Epidermal melanocyte (primary cell): ENCODE data around the gene ACAP2.
"Not testable (repeated sequence)": the region's sequence is repeated elsewhere in the genome, so short reads cannot be mapped to it uniquely, and the experiment has no call there.

Source experiments
- DNase-seq: peaks from one replicate; pipeline ENCODE4 v3.0.0; 2011; ENCODE audit warnings: low spot score; ENCODE audit not compliant: insufficient read length

ACAP2 gene, protein sequence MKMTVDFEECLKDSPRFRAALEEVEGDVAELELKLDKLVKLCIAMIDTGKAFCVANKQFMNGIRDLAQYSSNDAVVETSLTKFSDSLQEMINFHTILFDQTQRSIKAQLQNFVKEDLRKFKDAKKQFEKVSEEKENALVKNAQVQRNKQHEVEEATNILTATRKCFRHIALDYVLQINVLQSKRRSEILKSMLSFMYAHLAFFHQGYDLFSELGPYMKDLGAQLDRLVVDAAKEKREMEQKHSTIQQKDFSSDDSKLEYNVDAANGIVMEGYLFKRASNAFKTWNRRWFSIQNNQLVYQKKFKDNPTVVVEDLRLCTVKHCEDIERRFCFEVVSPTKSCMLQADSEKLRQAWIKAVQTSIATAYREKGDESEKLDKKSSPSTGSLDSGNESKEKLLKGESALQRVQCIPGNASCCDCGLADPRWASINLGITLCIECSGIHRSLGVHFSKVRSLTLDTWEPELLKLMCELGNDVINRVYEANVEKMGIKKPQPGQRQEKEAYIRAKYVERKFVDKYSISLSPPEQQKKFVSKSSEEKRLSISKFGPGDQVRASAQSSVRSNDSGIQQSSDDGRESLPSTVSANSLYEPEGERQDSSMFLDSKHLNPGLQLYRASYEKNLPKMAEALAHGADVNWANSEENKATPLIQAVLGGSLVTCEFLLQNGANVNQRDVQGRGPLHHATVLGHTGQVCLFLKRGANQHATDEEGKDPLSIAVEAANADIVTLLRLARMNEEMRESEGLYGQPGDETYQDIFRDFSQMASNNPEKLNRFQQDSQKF

DNA sequence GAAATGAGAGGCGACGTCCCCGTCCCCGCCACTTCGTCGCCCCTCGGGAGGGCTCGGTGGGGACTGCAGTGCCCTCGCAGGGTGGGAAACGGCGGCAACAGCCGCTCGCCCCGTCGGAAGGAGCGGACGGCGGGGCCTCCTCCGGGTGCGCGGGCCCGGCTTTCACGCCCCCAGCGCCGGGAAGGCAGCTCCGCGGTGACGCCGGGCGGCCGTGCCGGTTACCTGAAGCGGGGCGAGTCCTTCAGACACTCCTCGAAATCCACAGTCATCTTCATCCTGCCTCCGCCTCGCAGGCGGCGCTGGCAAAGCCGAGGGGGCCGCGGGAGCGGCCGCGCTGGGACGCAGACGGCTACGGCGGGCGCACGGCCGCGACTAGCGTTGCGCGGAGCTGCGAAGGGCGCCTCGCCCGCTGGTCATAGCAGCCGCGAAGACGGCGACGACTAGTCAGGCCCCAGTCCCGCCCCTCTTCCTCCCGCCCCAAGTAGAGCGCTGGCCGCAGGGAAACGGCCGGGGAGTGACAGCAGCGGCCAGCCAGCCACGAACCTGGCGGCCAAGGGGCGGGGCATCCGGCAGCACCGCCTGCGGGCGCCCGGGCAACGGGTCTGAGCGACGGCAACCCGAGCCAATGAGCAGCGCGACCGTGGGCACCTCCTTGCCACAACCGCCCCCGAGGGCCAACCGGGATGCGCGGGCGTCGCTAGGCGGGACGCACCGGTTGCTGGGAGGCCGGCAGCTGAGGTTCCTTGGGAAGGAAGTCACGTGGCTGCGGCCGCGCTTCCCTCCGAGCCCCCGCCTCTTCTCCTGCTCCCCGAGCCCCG lies at the start of gene ACAP2:
ACAP2 (minus strand) TSS at position 448 of the 818 bp plus-strand sequence; CDS start at position 275, 173 bp downstream.
- peak; percentile 99 for DNase-seq

DNA sequence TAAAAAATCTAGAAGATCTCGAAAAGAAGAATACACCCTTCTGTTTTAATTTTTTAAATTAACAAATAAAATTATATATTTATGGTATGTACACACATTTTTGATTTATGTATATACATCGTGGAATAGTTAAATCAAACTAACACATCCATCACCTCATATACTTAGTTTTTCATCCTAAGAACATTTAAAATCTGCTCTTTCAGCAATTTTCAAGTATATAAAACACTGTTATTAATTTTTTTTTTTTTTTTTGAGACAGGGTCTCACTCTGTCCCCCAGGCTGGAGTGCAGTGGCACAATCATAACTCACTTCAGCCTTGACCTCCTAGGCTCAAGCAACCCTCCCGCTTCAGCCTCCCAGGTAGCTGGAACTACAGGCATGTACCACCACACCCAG lies 32.8 kb upstream of the ACAP2 start:
- DNase-seq = no peak

DNA sequence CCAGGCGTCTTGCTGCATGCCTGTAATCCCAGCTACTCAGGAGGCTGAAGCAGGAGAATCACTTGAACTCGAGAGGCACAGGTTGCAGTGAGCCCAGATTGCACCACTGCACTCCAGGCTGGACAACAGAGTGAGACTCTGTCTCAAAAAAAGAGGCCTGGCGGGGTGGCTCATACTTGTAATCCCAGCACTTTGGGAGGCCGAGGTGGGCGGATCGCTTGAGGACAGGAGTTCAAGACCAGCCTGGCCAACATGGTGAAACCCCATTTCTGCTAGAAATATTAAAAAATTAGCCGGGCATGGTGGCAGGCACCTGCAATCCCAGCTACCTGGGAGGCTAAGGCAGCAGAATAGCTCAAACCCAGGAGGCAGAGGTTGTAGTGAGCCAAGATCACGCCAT lies 32.3 kb upstream of the ACAP2 start:
- not testable (repeated sequence) for DNase-seq

DNA sequence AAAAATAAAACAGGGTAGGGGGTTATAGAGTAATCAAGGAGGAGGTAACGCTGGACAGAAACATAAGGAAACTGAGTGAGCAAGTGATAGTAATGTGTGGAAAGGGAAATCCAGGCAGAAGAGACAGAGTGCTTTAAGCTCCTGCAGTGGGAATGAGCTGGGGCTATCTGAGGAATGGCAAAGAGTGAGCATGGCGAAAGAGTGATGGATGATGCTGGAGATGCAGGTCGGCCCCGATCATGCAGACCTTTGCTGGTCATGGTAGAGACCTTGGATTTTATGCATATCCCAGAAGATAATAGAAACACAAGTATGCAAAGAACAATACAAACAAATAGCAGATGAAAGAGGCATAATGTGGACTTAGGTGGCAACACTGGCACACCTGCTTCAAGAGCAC lies 26.0 kb upstream of the ACAP2 start:
- DNase-seq = no peak

DNA sequence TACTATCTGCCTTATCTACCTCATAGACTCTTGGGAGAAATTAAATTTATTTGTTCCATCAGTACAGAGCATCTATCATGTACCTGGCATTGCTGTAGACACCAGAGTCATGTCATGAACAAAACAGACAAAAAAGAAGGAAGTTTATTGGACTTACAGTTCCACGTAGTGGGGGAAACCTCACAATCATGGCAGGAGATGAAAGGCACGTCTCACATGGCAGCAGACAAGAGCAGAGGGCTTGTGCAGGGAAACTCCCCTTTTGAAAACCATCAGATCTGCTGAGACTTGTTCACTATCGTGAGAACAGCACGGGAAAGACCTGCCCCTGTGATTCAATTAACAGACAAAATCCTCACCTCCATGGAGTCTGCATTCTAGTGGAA lies 25.6 kb upstream of the ACAP2 start:
- DNase-seq = no peak

DNA sequence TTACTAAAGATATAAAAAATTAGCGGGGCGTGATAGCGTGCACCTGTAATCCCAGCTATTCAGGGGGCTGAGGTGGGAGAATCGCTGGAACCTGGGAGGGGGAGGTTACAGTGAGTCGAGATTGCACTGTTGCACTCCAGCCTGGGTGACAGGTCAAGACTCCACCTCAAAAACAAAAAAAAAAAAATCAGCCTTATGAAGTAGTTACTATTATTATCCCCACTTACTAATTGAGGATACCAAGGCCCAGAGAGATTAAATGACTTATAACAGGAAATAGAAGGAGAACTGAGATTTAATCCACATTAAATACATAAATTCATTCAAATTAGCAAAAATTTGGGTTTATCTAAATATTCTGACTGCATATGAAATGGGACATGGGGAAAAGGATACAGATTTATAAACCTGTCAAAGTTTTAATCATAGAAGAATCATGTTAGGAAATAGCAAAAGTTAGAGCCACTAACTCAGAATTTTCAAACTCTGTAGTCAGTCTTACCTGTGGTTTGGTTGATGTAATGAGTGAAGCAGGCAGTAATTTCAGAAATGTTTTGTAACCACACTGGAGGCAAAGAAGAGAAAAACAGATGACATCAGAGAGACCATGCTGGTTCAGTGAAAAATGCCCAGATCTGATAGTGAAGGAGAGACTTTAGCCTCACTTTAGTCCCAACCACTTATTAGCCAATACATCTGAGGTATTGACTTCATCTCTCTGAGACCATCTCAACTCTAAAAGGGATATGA lies 25.0 kb upstream of the ACAP2 start:
- DNase-seq = no peak

DNA sequence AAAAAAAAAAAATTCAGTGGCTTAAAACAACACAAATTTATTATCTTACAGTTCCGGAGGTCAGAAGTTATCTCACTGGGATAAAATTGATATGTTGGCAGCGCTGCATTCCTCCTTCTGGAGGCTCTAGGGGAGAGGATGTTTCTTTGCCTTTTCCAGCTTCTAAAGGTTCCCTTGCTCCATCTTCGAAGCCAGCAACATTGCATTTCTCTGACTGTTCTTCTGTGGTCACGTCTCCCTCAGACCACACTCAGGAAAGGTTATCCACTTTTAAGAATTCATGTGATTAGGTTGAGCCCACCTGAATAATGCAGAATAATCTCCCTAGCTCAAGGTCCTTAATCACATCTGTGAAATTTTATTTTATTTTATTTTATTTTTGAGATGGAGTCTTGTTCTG lies 23.4 kb upstream of the ACAP2 start:
- DNase-seq = no peak

DNA sequence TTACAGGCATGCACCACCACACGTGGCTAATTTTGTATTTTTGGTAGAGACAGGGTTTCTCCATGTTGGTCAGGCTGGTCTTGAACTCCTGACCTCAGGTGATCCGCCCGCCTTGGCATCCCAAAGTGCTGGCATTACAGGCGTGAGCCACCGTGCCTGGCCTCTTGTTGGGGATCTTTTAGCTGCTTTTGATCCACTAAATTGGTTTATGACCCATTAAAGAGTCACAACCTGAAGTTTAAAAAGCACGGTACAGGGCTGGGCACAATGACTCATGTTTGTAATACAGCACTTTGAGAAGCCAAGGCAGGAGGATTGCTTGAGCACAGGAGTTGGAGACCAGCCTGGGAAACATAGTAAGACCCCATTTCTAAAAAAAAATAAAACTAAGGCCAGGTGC lies 20.1 kb upstream of the ACAP2 start:
- not testable (repeated sequence) for DNase-seq

DNA sequence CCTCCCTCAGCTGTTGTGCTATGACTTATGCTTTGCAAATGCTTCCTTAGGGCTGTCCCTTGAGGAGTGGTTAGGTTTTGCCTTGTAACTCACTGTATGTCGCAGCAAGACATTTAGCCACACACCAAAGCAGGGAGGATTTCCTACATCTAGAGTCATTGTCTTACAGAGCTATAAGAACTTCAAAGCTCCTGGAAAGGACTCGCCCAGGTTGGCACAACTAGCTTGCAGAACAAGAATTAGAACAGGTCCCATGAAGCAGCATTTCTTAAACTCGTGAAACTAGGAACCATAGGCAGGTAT lies 19.4 kb upstream of the ACAP2 start:
- DNase-seq = no peak

DNA sequence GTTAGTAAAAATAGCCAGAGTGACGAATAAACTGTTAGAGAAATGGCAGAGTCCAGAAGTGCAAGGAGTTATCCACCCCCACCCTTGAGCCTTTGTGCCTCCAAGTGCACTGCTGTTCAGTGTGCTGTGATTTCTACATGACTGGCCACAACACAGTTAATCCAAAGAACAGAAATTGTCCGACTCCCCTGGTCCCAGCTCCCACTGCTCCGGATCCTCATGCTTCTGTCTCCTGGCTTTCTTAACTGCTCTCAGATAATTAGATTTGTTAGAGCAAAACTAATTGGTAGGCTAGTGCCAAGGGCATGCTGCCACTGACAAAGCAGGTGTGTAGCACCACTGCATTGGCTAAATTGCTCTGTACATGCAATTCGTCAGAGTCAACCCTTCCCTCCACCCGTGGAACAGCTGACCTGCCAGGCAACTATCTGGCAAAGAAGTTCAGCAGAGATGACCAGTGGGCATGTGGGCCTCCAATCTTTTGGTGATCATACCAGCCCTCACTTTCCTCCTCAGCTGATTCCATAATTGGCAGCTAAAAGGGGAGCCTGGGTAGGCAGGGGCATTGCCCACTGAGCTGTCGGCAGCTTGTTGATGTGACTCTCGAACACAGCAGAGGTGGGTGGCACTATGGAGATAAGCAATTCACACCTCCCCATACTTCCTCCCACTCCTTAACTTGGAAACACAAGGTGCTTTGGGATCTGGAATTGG lies 18.9 kb upstream of the ACAP2 start:
- no peak for DNase-seq

DNA sequence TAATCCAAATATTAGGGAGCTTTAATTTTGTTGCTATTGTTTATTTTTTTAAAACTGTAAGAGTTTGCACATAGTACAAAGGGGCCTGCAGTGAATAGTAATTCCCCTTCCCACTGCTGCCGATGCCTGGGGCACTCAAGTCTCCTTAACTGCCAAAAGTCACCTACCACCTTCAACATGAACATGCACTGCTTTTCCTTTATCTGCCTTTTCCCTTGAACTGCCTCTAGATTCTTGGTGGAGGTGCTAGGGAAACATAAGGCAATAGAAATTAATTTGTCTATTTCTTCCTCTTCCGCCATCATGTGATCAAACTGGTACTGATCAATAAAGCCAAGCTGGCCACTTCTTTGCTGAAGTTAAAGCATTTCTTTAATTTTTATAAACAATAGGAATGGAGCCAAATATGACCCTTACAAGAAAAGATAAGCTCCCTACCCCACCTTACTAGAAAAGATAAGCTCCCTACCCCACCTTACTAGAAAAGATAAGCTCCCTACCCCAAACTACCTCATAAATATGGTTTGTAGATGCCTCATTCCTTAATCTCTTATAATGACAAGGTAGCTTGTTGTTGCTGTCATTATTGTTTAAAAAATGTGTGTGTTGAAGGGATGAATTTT lies 17.4 kb upstream of the ACAP2 start:
- no peak for DNase-seq

DNA sequence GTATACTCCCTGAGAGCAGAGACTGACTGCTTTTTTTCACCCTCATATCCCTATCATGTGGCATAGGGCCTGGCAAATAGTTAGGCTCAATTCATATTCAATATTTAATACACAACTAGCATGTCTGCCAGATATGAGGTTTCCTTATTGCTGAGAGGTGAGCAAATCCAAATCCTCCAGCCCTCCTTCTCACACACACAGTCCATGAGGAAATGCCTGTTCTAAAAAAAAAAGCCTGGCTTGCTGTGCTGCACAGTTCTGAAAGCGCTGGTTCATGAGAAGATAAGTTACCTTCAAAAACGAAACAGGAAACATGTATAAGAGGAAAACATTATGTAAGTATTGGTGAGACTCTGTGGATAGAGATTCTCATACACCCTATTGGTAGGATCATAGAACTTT lies 15.5 kb upstream of the ACAP2 start:
- DNase-seq = no peak

DNA sequence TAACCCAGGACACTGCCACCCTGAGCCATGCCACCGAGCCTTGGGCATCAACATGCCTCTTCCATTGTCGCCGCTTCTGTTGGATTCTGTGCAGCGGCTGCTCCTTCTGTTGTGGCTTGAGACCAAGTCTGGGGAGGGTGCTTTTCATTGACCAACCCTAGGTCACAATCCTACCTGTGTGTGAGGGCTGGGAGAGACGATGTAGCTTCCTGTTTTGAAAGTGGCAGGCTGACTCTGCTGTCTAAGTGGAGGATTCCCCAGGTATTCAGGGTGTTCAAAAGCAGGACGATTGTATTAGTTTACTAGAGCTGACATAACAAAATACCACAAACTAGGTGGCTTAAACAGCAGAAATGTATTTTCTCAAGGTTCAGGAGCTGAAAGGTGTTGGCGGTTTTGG lies 13.0 kb upstream of the ACAP2 start:
- DNase-seq = no peak

DNA sequence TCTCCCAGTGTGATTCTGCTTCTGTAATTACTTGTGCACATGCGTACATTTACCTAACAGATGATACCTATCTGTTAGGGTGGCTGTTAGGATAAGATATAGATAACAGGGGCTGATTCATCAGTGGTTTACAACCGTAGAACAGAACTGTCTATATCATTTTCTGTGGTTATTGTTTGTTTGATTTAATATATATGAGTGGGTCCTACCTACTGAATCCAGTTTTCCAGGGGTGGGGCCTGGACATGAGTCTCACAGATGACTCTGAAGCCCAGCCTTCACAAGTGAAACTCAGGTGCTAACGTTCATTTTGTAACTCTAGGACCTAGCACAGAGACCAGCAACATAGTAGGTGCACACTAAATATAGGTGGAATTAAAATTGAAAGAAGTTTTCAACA lies 10.4 kb upstream of the ACAP2 start:
- no peak for DNase-seq

DNA sequence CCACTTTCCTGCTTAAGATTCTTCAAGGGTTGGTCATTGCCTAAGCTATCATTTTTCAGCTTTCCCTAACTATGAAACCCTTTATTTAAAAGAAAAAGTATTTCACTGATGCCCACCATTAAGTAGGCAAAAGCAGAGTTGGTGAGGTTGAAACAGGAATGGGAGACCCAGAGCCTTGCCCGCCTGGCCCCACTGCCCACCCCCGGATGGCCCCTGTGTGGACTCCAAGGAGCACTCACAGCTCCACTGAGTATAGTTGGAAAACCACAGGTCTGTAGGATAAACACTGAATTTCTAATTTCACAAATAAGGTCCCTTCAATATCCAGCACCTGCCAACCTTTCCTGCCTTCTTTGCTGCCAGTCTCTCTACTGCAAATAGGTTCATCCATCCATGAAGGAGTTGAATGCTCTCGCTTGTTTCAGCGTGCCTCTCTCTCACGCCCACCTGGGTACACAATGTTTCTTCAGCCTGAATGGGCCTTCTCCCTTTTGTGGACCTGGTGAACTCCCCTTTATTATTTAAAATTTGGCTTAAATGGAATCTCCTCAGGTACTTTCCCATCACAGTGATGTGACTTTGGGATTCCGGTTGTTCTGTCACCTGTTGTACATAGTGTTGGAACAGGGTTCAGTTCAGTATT lies 8.7 kb upstream of the ACAP2 start:
- no peak for DNase-seq

DNA sequence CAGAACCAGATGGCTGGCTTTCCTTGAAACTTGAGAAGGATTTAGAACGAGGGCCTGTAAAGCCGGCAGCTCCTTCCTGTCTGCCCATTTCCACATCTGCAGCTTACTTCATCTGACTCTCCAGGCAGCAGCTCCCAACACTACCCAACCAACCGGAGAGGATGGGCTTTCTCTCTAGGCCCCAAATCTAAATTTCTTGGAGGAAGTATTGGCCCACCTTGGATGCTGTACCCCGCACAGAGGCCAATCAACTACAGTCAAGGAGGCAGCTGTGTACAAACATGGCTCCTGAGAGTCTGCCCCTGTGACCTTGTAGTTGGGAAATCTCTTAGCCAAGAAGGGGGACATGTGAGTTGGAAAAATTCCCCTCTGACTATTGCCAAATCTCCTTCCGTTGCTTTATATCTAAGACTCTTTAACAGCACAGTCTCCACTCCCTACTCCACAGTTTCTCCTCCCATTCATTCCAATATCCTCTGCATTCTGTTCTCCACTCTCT lies 8.0 kb upstream of the ACAP2 start:
- DNase-seq = no peak

DNA sequence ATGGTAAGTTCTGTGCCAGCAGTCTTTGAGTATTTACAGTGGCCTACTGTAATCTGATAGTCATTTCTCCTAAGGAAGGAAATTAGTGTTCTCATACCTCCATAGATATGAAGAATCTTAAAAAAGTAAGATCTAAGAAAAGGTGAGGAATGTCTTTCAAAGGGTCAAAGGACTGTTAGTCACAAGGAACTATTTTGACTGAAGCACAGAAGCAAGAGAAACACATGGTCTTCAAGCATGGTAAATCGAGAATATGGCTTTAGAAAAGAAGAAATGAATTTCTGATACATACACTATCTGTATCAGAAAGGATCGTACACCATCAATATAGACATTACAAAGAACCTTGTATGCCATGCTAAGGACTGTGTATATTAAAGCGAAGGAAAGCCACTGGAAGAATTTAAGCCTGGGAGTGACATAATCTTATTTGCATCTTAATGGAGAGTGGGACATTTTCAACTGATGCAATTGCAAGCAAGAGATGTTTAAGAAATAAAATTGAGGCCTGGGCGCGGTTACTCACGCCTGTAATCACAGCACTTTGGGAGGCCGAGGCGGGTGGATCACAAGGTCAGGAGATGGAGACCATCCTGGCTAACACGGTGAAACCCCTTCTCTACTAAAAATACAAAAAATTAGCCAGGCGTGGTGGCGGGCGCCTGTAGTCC lies 5.5 kb upstream of the ACAP2 start:
- no peak for DNase-seq

DNA sequence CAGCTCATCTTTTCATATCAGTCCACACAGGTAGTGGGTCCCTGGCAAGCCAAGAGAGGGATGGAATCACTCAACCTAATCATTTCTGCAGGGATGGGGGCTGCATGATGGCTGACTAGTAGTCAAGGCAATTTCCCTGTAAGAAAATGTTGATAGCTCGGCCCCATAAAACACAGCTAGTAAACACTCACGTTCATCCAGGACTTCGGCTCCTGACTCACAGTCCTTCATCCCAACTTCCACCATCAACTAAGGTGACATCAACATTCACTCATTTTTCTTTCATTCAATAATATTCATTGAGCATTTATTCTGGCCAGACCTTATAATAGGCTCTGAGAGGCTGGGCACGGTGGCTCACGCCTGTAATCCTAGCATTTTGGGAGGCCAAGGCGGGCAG lies 4.4 kb upstream of the ACAP2 start:
- no peak for DNase-seq

DNA sequence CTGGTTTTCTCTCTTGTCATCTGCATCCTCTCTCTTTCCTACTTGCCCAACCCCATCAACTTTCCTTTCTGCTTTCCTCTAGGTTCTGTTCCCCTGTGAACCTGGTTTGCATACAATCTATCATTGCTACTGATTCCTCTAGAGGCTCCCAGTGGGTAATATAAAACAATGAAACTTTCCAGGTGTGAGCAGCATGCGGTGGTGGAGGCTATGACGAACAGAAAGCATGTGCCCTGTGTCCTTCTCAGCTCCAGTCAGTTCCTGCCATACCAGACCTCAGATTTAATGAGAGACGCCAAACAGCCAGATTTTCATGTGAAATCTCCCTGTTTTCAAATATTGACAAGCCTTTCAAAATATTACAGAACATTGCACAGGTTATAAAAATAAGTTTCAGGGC lies 3.5 kb upstream of the ACAP2 start:
- DNase-seq = no peak
